ENCODE data around the gene SLC38A11. TPM values are rescaled to one million over a fixed set of nuclear protein-coding genes. Genes with fewer than 3 reads are reported as not detected.

The SLC38A11 gene
- total and polyA plus RNA-seq, 2 of the 13 experiments (the other 11 are each of a cell fraction or from before 2014, with no cell fraction given): 14.0 to 14.3 TPM

GRCh38 chr2:164920430-164920829 is 34.9 kb downstream of the SLC38A11 start (continued):
- TF ChIP-seq, protein P1, sequence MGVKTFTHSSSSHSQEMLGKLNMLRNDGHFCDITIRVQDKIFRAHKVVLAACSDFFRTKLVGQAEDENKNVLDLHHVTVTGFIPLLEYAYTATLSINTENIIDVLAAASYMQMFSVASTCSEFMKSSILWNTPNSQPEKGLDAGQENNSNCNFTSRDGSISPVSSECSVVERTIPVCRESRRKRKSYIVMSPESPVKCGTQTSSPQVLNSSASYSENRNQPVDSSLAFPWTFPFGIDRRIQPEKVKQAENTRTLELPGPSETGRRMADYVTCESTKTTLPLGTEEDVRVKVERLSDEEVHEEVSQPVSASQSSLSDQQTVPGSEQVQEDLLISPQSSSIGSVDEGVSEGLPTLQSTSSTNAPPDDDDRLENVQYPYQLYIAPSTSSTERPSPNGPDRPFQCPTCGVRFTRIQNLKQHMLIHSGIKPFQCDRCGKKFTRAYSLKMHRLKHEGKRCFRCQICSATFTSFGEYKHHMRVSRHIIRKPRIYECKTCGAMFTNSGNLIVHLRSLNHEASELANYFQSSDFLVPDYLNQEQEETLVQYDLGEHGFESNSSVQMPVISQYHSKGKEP (CRISPR knock-in tag; IDR thresholded peaks at IDR 0.05): no peak
- TF ChIP-seq HNRNPK (IDR thresholded peaks at IDR 0.05; ENCODE audit: low read depth, low read length, poor library complexity, severe bottlenecking) (no peak), MED1 (CRISPR knock-in tag; IDR thresholded peaks at IDR 0.05) (no peak), ZFX (CRISPR knock-in tag; IDR thresholded peaks at IDR 0.05; ENCODE audit: low read depth) (no peak), EED (CRISPR knock-in tag; IDR thresholded peaks at IDR 0.05) (no peak), RBFOX2 (IDR thresholded peaks at IDR 0.05; ENCODE audit: low read depth, low read length) (no peak), ZFP90 (CRISPR knock-in tag; IDR thresholded peaks at IDR 0.05; ENCODE audit: borderline replicate concordance) (no peak), PAWR (CRISPR knock-in tag; IDR thresholded peaks at IDR 0.05; ENCODE audit: borderline replicate concordance) (no peak), STAT5B (CRISPR knock-in tag; IDR thresholded peaks at IDR 0.05) (no peak), TOPORS (CRISPR knock-in tag; IDR thresholded peaks at IDR 0.05) (no peak), NFKB2 (CRISPR knock-in tag; IDR thresholded peaks at IDR 0.05; ENCODE audit: borderline replicate concordance) (no peak), HNF1B (CRISPR knock-in tag; IDR thresholded peaks at IDR 0.05) (no peak), ZNF550 (CRISPR knock-in tag; IDR thresholded peaks at IDR 0.05; ENCODE audit: borderline replicate concordance) (no peak), HMGXB4 (CRISPR knock-in tag; IDR thresholded peaks at IDR 0.05; ENCODE audit: borderline replicate concordance in 1 of 2, low read depth in 1 of 2) (no peak), GATAD1 (CRISPR knock-in tag; IDR thresholded peaks at IDR 0.05) (no peak)
- TF ChIP-seq, protein P2, sequence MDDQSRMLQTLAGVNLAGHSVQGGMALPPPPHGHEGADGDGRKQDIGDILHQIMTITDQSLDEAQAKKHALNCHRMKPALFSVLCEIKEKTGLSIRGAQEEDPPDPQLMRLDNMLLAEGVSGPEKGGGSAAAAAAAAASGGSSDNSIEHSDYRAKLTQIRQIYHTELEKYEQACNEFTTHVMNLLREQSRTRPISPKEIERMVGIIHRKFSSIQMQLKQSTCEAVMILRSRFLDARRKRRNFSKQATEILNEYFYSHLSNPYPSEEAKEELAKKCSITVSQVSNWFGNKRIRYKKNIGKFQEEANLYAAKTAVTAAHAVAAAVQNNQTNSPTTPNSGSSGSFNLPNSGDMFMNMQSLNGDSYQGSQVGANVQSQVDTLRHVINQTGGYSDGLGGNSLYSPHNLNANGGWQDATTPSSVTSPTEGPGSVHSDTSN (CRISPR knock-in tag; IDR thresholded peaks at IDR 0.05; ENCODE audit: borderline replicate concordance): no peak
- TF ChIP-seq, protein P3, sequence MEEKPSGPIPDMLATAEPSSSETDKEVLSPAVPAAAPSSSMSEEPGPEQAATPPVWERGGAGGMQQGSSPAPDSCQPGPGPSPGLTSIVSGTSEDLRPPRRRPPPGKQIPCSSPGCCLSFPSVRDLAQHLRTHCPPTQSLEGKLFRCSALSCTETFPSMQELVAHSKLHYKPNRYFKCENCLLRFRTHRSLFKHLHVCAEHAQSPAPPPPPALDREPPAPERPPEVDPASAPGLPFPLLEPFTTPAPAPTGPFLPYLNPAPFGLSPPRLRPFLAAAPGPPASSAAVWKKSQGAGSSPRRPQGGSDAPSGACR (CRISPR knock-in tag; IDR thresholded peaks at IDR 0.05): 0 out of 2 replicates have a peak, but pooled peaks have one; percentile 18
- TF ChIP-seq, protein P4, sequence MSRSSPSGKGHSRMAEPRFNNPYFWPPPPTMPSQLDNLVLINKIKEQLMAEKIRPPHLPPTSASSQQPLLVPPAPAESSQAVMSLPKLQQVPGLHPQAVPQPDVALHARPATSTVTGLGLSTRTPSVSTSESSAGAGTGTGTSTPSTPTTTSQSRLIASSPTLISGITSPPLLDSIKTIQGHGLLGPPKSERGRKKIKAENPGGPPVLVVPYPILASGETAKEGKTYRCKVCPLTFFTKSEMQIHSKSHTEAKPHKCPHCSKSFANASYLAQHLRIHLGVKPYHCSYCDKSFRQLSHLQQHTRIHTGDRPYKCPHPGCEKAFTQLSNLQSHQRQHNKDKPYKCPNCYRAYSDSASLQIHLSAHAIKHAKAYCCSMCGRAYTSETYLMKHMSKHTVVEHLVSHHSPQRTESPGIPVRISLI (CRISPR knock-in tag; IDR thresholded peaks at IDR 0.05; ENCODE audit: borderline replicate concordance): no peak
- TF ChIP-seq, protein P5, sequence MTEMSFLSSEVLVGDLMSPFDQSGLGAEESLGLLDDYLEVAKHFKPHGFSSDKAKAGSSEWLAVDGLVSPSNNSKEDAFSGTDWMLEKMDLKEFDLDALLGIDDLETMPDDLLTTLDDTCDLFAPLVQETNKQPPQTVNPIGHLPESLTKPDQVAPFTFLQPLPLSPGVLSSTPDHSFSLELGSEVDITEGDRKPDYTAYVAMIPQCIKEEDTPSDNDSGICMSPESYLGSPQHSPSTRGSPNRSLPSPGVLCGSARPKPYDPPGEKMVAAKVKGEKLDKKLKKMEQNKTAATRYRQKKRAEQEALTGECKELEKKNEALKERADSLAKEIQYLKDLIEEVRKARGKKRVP (CRISPR knock-in tag; IDR thresholded peaks at IDR 0.05): no peak

Data from HepG2 (cell line).